Prostate gland (tissue), 2 donors: ENCODE data around the gene IL3.

Experiments
- POLR2A ChIP-seq: fragments of 450-650 bp; IDR thresholded peaks from one replicate; pipeline ENCODE4 v1.6.1; 2016; ENCODE audit warnings: antibody characterized with exemption, mild to moderate bottlenecking
- POLR2AphosphoS5 ChIP-seq: sonication (generic); formaldehyde crosslinking; IDR thresholded peaks from one replicate; pipeline ENCODE4 v1.6.1; 2017; ENCODE audit warnings: antibody characterized with exemption
- TF ChIP-seq, protein P1 (sequence below), 4 experiments: fragments of 200-600 bp in 2 of 4; fragments of 450-650 bp in 2 of 4; sonication (generic) in 2 of 4; IDR thresholded peaks; 1 replicate in 3 of 4; 2 replicates in 1 of 4; pipeline ENCODE4 v1.5.1; 2016 to 2019; ENCODE audit warnings: antibody characterized with exemption in 4 of 4, mild to moderate bottlenecking in 2 of 4, moderate library complexity in 2 of 4

DNA sequence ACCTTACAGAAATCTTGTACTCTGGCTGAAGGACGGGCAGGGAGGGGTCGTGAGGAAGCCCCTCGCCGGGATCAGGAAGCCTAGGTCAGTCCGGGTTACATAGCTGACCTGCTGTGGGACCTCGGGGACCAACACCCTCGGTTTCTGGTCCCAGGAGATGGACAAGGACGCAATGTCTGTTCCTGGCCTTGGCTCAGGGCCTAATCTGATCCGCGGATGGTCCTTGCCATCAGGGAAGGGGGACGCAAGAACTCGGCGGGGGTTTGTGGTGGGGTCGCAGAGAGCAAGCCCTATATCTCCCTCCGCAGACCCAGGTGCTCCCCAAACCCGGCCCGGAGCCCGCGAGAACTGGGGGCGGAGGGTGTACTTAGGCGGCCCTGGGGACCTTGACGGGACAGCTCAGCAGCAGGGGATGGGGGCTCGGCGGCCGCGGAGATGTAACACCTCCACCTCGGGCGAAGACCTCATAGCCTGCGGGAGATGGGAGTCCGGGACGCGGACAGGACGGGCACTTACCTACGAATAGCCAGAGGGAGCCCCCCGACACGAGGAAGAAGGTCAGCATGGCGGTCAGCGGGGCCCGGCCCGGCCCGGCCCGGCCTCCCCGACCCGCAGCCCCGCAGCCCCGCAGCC lies 49.4 kb upstream of the IL3 start:
- TF ChIP-seq POLR2AphosphoS5 (no peak), POLR2A (no peak)
- TF ChIP-seq, protein P1, sequence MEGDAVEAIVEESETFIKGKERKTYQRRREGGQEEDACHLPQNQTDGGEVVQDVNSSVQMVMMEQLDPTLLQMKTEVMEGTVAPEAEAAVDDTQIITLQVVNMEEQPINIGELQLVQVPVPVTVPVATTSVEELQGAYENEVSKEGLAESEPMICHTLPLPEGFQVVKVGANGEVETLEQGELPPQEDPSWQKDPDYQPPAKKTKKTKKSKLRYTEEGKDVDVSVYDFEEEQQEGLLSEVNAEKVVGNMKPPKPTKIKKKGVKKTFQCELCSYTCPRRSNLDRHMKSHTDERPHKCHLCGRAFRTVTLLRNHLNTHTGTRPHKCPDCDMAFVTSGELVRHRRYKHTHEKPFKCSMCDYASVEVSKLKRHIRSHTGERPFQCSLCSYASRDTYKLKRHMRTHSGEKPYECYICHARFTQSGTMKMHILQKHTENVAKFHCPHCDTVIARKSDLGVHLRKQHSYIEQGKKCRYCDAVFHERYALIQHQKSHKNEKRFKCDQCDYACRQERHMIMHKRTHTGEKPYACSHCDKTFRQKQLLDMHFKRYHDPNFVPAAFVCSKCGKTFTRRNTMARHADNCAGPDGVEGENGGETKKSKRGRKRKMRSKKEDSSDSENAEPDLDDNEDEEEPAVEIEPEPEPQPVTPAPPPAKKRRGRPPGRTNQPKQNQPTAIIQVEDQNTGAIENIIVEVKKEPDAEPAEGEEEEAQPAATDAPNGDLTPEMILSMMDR (IDR thresholded peaks at IDR 0.05), result no peak
